Measurements from ENCODE around the gene FICD.

DNA sequence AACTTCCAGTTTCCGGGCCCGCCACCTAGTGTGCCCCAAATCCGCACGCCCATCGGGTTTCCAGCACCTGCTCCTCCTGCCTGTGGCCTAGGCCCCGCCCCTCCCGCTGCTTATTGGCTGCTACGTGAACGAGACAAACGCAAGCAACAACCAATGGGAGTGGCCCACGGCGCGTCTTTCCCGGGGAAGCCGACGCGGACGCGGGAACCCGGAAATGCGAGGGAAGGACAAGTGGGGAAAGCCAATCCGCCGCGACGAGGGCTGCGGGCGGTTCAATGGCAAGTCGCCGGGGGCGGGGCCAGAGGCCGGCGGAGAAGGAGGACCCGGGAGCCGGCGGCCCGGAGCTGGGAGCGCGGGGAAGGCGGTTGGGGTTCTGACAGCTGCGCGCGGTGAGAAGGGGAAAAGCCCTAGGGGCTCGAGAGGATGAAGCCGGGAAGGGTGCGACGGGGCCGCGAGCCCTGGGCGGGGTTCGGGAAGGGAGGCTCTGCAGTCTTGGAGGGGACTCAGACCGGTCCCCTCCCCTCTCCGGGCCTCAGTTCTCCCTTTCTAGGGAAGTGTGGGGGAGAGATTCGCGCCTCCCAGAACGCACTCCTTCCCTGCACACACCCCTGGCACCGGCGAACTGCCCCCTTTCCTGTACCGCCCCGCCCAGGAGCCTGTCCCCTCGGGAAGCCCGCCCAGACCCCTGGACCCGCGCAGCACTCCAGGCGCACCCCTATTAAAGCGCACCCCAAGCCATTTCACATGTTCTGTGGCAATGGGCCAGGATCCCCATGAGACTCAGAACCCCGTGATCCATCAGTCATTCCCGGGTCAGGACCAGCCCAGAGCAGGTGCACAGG, at the start of gene FICD:
- TF ChIP-seq, protein P1, sequence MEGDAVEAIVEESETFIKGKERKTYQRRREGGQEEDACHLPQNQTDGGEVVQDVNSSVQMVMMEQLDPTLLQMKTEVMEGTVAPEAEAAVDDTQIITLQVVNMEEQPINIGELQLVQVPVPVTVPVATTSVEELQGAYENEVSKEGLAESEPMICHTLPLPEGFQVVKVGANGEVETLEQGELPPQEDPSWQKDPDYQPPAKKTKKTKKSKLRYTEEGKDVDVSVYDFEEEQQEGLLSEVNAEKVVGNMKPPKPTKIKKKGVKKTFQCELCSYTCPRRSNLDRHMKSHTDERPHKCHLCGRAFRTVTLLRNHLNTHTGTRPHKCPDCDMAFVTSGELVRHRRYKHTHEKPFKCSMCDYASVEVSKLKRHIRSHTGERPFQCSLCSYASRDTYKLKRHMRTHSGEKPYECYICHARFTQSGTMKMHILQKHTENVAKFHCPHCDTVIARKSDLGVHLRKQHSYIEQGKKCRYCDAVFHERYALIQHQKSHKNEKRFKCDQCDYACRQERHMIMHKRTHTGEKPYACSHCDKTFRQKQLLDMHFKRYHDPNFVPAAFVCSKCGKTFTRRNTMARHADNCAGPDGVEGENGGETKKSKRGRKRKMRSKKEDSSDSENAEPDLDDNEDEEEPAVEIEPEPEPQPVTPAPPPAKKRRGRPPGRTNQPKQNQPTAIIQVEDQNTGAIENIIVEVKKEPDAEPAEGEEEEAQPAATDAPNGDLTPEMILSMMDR (IDR thresholded peaks at IDR 0.05): no peak
- peak in 1 of 2 donors; percentile 51 for TF ChIP-seq POLR2A (IDR thresholded peaks at IDR 0.05)
